Muscle of leg (tissue), 11 donors: ENCODE data around the gene TIPIN. TPM values are rescaled to one million over a fixed set of nuclear protein-coding genes. Genes with fewer than 3 reads are reported as not detected.

Experiments
- DNase-seq: peaks from one replicate; pipeline ENCODE4 v3.0.0; 2013
- H3K27ac ChIP-seq: one replicate; pipeline ENCODE4 v1.5.1; 2013; ENCODE audit warnings: mild to moderate bottlenecking, low read length, control low read depth
- H3K27me3 ChIP-seq: one replicate; pipeline ENCODE4 v1.6.1; 2013; ENCODE audit warnings: low read length; ENCODE audit not compliant: control insufficient read depth, insufficient read depth
- H3K36me3 ChIP-seq: one replicate; pipeline ENCODE4 v1.6.1; 2013; ENCODE audit warnings: low read length; ENCODE audit not compliant: control insufficient read depth, insufficient read depth
- H3K4me1 ChIP-seq: one replicate; pipeline ENCODE4 v1.6.1; 2013; ENCODE audit warnings: low read length; ENCODE audit not compliant: control insufficient read depth, insufficient read depth
- H3K4me3 ChIP-seq: one replicate; pipeline ENCODE4 v1.5.1; 2013; ENCODE audit warnings: low read length, control low read depth
- H3K9me3 ChIP-seq: replicated peaks from 2 replicates; pipeline ENCODE4 v1.6.1; 2013; ENCODE audit warnings: low read depth, low read length; ENCODE audit not compliant: control insufficient read depth
- WGBS: methylation state at CpG from one replicate; pipeline ENCODE4 v1.1.5; 2013; ENCODE audit warnings: missing lambda C conversion rate; ENCODE audit not compliant: insufficient coverage; 5-methylcytosine and 5-hydroxymethylcytosine counted together
- polyA plus RNA-seq, 8 donors: library from polyadenylated mRNA; unstranded; fragments of 120-200 nt; gene quantifications; one replicate each; pipeline versions ENCODE4 v1.2.1 to v1.2.3, GENCODE V29; 2013; ENCODE audit warnings: inconsistent platforms in 1 of 8, low replicate concordance in 1 of 8; ENCODE audit not compliant: insufficient read length in 8 of 8, insufficient read depth in 1 of 8
- total RNA-seq: library from RNA; stranded (reverse); fragments of 120-200 nt; gene quantifications from one replicate; pipeline ENCODE4 v1.2.4, GENCODE V29; 2013

TIPIN gene
- total and polyA plus RNA-seq, 9 donors = 9.1 to 12.7 (median 11.0) TPM

GRCh38 chr15:66292571-66293418 is 63.7 kb downstream of the TIPIN start:
- no peak for DNase-seq
- WGBS = 1% methylated on average over 11 of the region's 22 CpGs

GRCh38 chr15:66291816-66292570 is 64.5 kb downstream of the TIPIN start:
- Histone ChIP-seq H3K4me3 (no peak overlapping the region), H3K36me3 (peaks cover 3% of the 10 kb centered on the region), H3K27me3 (no peaks in the 10 kb centered on the region), H3K9me3 (no peaks in the 10 kb centered on the region), H3K27ac (no peak overlapping the region), H3K4me1 (peaks cover 28% of the 10 kb centered on the region)
- DNase-seq = no peak
- WGBS = 48% methylated on average over 2 of the region's 6 CpGs

More at GRCh38 chr15:66292571-66293418, 63.7 kb downstream of the TIPIN start:
- Histone ChIP-seq H3K4me1 (peaks cover 28% of the 10 kb centered on the region), H3K27me3 (no peaks in the 10 kb centered on the region), H3K36me3 (peaks cover 3% of the 10 kb centered on the region), H3K27ac (peak overlapping the region; percentile 89), H3K4me3 (peak overlapping the region; percentile 74), H3K9me3 (no peaks in the 10 kb centered on the region)

- Histone ChIP-seq H3K4me1 (peaks cover 28% of the 10 kb centered on the region), H3K9me3 (no peaks in the 10 kb centered on the region), H3K27ac (no peak overlapping the region), H3K27me3 (no peaks in the 10 kb centered on the region), H3K36me3 (peaks cover 1% of the 10 kb centered on the region), H3K4me3 (no peak overlapping the region)
- DNase-seq = no peak
Measured at GRCh38 chr15:66290518-66290917, 66.0 kb downstream of the TIPIN start.

DNA sequence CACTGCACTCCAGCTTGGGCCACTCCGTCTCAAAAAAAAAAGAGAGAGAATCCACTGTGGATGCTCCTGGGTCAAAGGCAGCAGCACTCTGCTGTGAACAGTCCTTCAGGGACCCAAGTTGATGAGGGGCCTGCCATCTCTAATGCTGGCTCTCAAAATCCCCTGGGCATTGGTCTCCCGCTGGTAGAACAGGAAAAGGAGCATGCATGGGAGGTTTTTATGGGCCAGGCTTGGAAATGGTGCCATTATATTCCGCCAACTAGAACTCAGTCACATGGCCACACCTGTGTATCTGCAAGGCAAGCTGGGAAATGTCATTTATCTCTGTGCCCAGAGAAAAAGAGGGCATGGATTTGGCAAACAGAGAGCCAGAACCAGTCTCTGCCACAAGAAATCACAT is 66.5 kb downstream of the TIPIN start:
- Histone ChIP-seq H3K4me3 (no peak overlapping the region), H3K9me3 (no peaks in the 10 kb centered on the region), H3K27me3 (no peaks in the 10 kb centered on the region), H3K4me1 (peaks cover 27% of the 10 kb centered on the region), H3K36me3 (peaks cover 4% of the 10 kb centered on the region), H3K27ac (no peak overlapping the region)
- WGBS = 95% methylated on average over 2 of the region's 3 CpGs
- no peak for DNase-seq

DNA sequence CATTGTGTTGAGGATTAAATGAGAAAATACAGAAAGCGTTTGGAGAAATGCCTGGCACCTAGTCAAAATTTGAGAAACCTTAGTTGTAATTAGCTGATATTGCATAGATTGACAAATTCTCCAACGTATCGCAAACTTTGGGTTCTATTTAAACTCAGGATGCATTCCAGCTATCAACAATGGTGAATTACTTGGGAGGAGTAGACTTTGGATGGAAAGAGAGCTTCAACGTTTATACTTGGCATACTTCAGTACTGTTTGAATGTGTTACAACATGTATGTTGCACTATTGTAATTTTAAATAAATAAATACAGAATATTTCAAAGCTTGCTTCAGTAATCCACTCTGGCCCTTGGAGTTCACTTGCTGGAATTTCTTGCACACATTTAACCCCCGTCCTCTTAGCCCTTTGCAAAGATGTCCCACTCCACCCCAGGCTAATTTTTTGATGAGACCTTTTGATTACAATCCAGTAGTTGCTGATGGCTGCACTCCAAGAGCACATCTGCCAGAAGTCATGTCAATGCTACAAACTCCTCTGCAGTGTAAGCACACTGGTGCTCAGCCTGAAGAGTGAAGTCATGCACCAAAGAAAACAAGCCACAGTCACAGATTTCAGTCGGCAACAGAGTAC is 67.8 kb downstream of the TIPIN start:
- peaks cover 4% of the 10 kb centered on the region for H3K36me3 ChIP-seq

GRCh38 chr15:66288093-66288492 is 68.4 kb downstream of the TIPIN start:
- Histone ChIP-seq H3K4me1 (peaks cover 17% of the 10 kb centered on the region), H3K9me3 (no peaks in the 10 kb centered on the region), H3K36me3 (peaks cover 4% of the 10 kb centered on the region), H3K27ac (no peak overlapping the region), H3K27me3 (no peaks in the 10 kb centered on the region), H3K4me3 (no peak overlapping the region)
- DNase-seq = no peak

More for the DNA sequence above, 67.8 kb downstream of the TIPIN start:
- no peak overlapping the region for H3K4me3 ChIP-seq
- no peaks in the 10 kb centered on the region for H3K27me3 ChIP-seq
- peak overlapping the region; percentile 55 for H3K27ac ChIP-seq
- DNase-seq = peak; percentile 74
- no peaks in the 10 kb centered on the region for H3K9me3 ChIP-seq
- no CpG with 5 or more reads among the region's 6 CpGs for WGBS
- peaks cover 17% of the 10 kb centered on the region for H3K4me1 ChIP-seq

DNA sequence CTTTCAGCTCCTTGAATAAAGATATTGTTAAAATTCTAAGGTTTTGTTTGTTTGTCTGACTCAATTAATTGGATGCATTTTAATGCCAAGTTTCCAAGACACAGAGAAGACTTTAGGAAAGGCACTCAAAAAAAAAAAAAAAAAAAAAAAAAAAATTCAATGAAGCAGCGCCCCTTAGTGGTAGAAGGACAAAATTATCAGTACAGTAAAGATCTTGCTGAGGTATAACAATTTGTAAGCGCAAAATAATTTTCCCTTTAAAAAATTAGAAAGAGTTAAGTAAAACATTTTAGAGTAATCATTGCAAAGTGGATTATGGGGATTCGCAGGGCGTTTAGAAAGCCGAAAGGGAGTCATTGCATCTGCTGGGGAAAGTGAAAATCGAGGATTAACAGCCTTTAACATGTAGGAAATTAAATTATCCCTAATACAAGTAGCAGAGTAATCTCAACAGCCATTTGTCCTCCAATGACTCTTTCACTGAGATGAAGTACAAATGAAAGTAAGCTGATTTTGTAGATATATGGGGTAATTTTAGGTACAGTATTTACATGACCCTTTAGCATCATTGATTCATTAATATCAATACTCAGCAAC is 68.9 kb downstream of the TIPIN start:
- no CpG with 5 or more reads among the region's 6 CpGs for WGBS
- H3K36me3 ChIP-seq = peaks cover 4% of the 10 kb centered on the region
- peaks cover 12% of the 10 kb centered on the region for H3K4me1 ChIP-seq
- H3K27ac ChIP-seq = no peak overlapping the region
- H3K4me3 ChIP-seq = no peak overlapping the region
- H3K27me3 ChIP-seq = no peaks in the 10 kb centered on the region
- H3K9me3 ChIP-seq = no peaks in the 10 kb centered on the region
- DNase-seq = peak; percentile 63

Other genes starting within 250 kb of the TIPIN start
- gene MEGF11, start 102.9 kb downstream of the TIPIN start, total RNA-seq = 0.35 TPM
- under 1 TPM; 0.13 to 0.68 (median 0.31) TPM for gene MEGF11, start 102.9 kb downstream of the TIPIN start, polyA plus RNA-seq
- gene DIS3L, start 63.1 kb downstream of the TIPIN start, total RNA-seq = 33.1 TPM
- gene DIS3L, start 63.1 kb downstream of the TIPIN start, polyA plus RNA-seq = 10 to 100 TPM; 21.5 to 32.7 (median 29.8) TPM
- gene MAP2K1, start 30.2 kb upstream of the TIPIN start, total RNA-seq = 50.4 TPM
- 100 to 1,000 TPM in 7 of 8 donors, 10 to 100 TPM in 1; 98.7 to 138 (median 120) TPM for gene MAP2K1, start 30.2 kb upstream of the TIPIN start, polyA plus RNA-seq
- gene SNAPC5, start 141.1 kb upstream of the TIPIN start, total RNA-seq = 37.7 TPM
- 10 to 100 TPM; 33.6 to 45.2 (median 40.4) TPM for gene SNAPC5, start 141.1 kb upstream of the TIPIN start, polyA plus RNA-seq
- gene RPL4, start 148.2 kb upstream of the TIPIN start, total RNA-seq = 8,508 TPM
- gene RPL4, start 148.2 kb upstream of the TIPIN start, polyA plus RNA-seq = 1,000 to 10,000 TPM; 5,514 to 7,163 (median 6,163) TPM
- gene ZWILCH, start 148.6 kb upstream of the TIPIN start, total RNA-seq = 14.8 TPM
- 10 to 100 TPM; 12.4 to 20.9 (median 17.1) TPM for gene ZWILCH, start 148.6 kb upstream of the TIPIN start, polyA plus RNA-seq
- gene LCTL, start 209.3 kb upstream of the TIPIN start, total RNA-seq = not detected
- gene LCTL, start 209.3 kb upstream of the TIPIN start, polyA plus RNA-seq = under 1 TPM; 0.10 to 0.39 (median 0.22) TPM